SK-N-SH treated with all-trans-retinoic acid at 6 μM for 48 hours (cell line): ENCODE measurements around the gene VILL.

Experiments
- ARNTL ChIP-seq: fragments of 450-650 bp; formaldehyde crosslinking; IDR thresholded peaks from 2 replicates; pipeline ENCODE4 v1.5.0; 2020; ENCODE audit warnings: low read depth, mild to moderate bottlenecking, moderate library complexity, borderline replicate concordance
- BACH2 ChIP-seq: fragments of 250-450 bp; sonication (Bioruptor Pico); IDR thresholded peaks from 2 replicates; pipeline ENCODE4 v1.9.0; 2021; ENCODE audit warnings: mild to moderate bottlenecking, borderline replicate concordance
- ESRRG ChIP-seq: fragments of 250-450 bp; sonication (Bioruptor Pico); IDR thresholded peaks from 2 replicates; pipeline ENCODE4 v1.6.1; 2021; ENCODE audit warnings: mild to moderate bottlenecking
- ISL1 ChIP-seq: fragments of 250-450 bp; sonication (Bioruptor Pico); IDR thresholded peaks from 2 replicates; pipeline ENCODE4 v2.1.2; 2022; ENCODE audit warnings: mild to moderate bottlenecking, moderate library complexity
- PPARA ChIP-seq: fragments of 250-450 bp; sonication (Bioruptor Pico); IDR thresholded peaks from 2 replicates; pipeline ENCODE4 v1.5.0; 2020; ENCODE audit warnings: mild to moderate bottlenecking, borderline replicate concordance
- TCF4 ChIP-seq: fragments of 250-450 bp; sonication (Bioruptor Pico); IDR thresholded peaks from 2 replicates; pipeline ENCODE4 v1.8.0; 2021; ENCODE audit warnings: mild to moderate bottlenecking, moderate library complexity, borderline replicate concordance
- ZC3H10 ChIP-seq: fragments of 250-450 bp; sonication (Bioruptor Pico); IDR thresholded peaks from 2 replicates; pipeline ENCODE4 v1.5.1; 2021; ENCODE audit warnings: mild to moderate bottlenecking, moderate library complexity
- ZFP3 ChIP-seq: fragments of 250-450 bp; sonication (Bioruptor Pico); IDR thresholded peaks from 2 replicates; pipeline ENCODE4 v1.5.0; 2020; ENCODE audit warnings: mild to moderate bottlenecking, moderate library complexity
- ZFP30 ChIP-seq: fragments of 450-650 bp; formaldehyde crosslinking; IDR thresholded peaks from 2 replicates; pipeline ENCODE4 v1.5.0; 2022; ENCODE audit warnings: mild to moderate bottlenecking, moderate library complexity
- ZNF70 ChIP-seq: fragments of 450-650 bp; formaldehyde crosslinking; IDR thresholded peaks from 2 replicates; pipeline ENCODE4 v1.5.0; 2020; ENCODE audit warnings: mild to moderate bottlenecking, moderate library complexity
- ZNF8 ChIP-seq: fragments of 450-650 bp; formaldehyde crosslinking; IDR thresholded peaks from 2 replicates; pipeline ENCODE4 v1.5.0; 2020; ENCODE audit warnings: mild to moderate bottlenecking, moderate library complexity
- TF ChIP-seq, protein P1 (sequence below): fragments of 250-450 bp; sonication (Bioruptor Pico); IDR thresholded peaks from 2 replicates; pipeline ENCODE4 v1.8.0; 2020; ENCODE audit warnings: mild to moderate bottlenecking, moderate library complexity, borderline replicate concordance
- TF ChIP-seq, protein P2 (sequence below): fragments of 250-450 bp; sonication (Bioruptor Pico); IDR thresholded peaks from 2 replicates; pipeline ENCODE4 v1.5.0; 2020; ENCODE audit warnings: mild to moderate bottlenecking, moderate library complexity

GRCh38 chr3:37968199-37968598 lies 22.4 kb upstream of the VILL start:
- TF ChIP-seq, protein P1, sequence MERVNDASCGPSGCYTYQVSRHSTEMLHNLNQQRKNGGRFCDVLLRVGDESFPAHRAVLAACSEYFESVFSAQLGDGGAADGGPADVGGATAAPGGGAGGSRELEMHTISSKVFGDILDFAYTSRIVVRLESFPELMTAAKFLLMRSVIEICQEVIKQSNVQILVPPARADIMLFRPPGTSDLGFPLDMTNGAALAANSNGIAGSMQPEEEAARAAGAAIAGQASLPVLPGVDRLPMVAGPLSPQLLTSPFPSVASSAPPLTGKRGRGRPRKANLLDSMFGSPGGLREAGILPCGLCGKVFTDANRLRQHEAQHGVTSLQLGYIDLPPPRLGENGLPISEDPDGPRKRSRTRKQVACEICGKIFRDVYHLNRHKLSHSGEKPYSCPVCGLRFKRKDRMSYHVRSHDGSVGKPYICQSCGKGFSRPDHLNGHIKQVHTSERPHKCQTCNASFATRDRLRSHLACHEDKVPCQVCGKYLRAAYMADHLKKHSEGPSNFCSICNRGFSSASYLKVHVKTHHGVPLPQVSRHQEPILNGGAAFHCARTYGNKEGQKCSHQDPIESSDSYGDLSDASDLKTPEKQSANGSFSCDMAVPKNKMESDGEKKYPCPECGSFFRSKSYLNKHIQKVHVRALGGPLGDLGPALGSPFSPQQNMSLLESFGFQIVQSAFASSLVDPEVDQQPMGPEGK (CRISPR knock-in tag) = no peak
- no peak for TF ChIP-seq ISL1 (CRISPR knock-in tag)
- TF ChIP-seq, protein P2, sequence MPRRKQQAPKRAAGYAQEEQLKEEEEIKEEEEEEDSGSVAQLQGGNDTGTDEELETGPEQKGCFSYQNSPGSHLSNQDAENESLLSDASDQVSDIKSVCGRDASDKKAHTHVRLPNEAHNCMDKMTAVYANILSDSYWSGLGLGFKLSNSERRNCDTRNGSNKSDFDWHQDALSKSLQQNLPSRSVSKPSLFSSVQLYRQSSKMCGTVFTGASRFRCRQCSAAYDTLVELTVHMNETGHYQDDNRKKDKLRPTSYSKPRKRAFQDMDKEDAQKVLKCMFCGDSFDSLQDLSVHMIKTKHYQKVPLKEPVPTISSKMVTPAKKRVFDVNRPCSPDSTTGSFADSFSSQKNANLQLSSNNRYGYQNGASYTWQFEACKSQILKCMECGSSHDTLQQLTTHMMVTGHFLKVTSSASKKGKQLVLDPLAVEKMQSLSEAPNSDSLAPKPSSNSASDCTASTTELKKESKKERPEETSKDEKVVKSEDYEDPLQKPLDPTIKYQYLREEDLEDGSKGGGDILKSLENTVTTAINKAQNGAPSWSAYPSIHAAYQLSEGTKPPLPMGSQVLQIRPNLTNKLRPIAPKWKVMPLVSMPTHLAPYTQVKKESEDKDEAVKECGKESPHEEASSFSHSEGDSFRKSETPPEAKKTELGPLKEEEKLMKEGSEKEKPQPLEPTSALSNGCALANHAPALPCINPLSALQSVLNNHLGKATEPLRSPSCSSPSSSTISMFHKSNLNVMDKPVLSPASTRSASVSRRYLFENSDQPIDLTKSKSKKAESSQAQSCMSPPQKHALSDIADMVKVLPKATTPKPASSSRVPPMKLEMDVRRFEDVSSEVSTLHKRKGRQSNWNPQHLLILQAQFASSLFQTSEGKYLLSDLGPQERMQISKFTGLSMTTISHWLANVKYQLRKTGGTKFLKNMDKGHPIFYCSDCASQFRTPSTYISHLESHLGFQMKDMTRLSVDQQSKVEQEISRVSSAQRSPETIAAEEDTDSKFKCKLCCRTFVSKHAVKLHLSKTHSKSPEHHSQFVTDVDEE = no peak
- TF ChIP-seq ZFP3 (CRISPR knock-in tag) = no peak
- TF ChIP-seq ZNF70 (CRISPR knock-in tag) = no peak
- TF ChIP-seq BACH2 (CRISPR knock-in tag) = no peak
- TF ChIP-seq PPARA (CRISPR knock-in tag) = no peak
- no peak for TF ChIP-seq ZNF8 (CRISPR knock-in tag)
- TF ChIP-seq ZC3H10 (CRISPR knock-in tag) = no peak
- TF ChIP-seq ZFP30 = no peak
- TF ChIP-seq ARNTL (CRISPR knock-in tag) = no peak
- TF ChIP-seq ESRRG = no peak
- no peak for TF ChIP-seq TCF4 (CRISPR knock-in tag)
